Effector CD8-positive, alpha-beta T cell (primary cell): Measurements from ENCODE around the gene ACTR1A.
"Not testable (repeated sequence)": the region's sequence is repeated elsewhere in the genome, so short reads cannot be mapped to it uniquely, and the experiment has no call there.

Source experiments
- DNase-seq: peaks from one replicate; lab custom pipeline; 2025; lab: John Stamatoyannopoulos, UW

ACTR1A gene

GRCh38 chr10:102515724-102516123 is 13.2 kb upstream of the ACTR1A start:
- no peak for DNase-seq

- DNase-seq, result no peak
Measured at GRCh38 chr10:102514487-102515311, 12.2 kb upstream of the ACTR1A start.

GRCh38 chr10:102511583-102512274 is 9.2 kb upstream of the ACTR1A start:
- no peak for DNase-seq

GRCh38 chr10:102509387-102509786 is 6.9 kb upstream of the ACTR1A start:
- no peak for DNase-seq

GRCh38 chr10:102508506-102508905 is 6.0 kb upstream of the ACTR1A start:
- no peak for DNase-seq

GRCh38 chr10:102507521-102507920 is 5.0 kb upstream of the ACTR1A start:
- no peak for DNase-seq

- DNase-seq, result no peak
Measured at GRCh38 chr10:102505462-102506115, 3.1 kb upstream of the ACTR1A start.

- DNase-seq, result no peak
Measured at GRCh38 chr10:102504976-102505300, 2.4 kb upstream of the ACTR1A start.

GRCh38 chr10:102504179-102504975 is 1.9 kb upstream of the ACTR1A start:
- peak; percentile 29 for DNase-seq

- DNase-seq, result peak; percentile 97
Measured at GRCh38 chr10:102503264-102504178, 1.0 kb upstream of the ACTR1A start, which contains the start of gene SUFU. Gene SUFU, plus strand, starts transcription at chr10:102503972. Its CDS starts 181 bp downstream, at chr10:102504153.

GRCh38 chr10:102502029-102502336 is 529 bp downstream of the ACTR1A start:
- DNase-seq, result peak; percentile 98

- no peak for DNase-seq
Measured at GRCh38 chr10:102501201-102502028, 1.1 kb downstream of the ACTR1A start.

- not testable (repeated sequence) for DNase-seq
Measured at GRCh38 chr10:102500686-102501085, 1.8 kb downstream of the ACTR1A start.

GRCh38 chr10:102499356-102499755 is 3.2 kb downstream of the ACTR1A start:
- DNase-seq, result no peak

GRCh38 chr10:102497545-102497944 is 5.0 kb downstream of the ACTR1A start:
- DNase-seq, result no peak

- DNase-seq, result no peak
Measured at GRCh38 chr10:102493771-102494170, 8.7 kb downstream of the ACTR1A start.

- no peak for DNase-seq
Measured at GRCh38 chr10:102492983-102493382, 9.5 kb downstream of the ACTR1A start.

GRCh38 chr10:102492344-102492939 is 10.1 kb downstream of the ACTR1A start:
- no peak for DNase-seq

GRCh38 chr10:102491136-102491535 is 11.4 kb downstream of the ACTR1A start:
- no peak for DNase-seq
